Upper lobe of right lung (tissue), 1 donor: ENCODE data around the gene RTKN2. TPM values are rescaled to one million over a fixed set of nuclear protein-coding genes. Genes with fewer than 3 reads are reported as not detected.

Experiments used
- ATAC-seq: fragments of 200-7000 bp; cut with Tn5 transposase; one replicate; pipeline ENCODE4 v1.9.1; 2020; ENCODE audit warnings: mild to moderate bottlenecking, moderate library complexity
- DNase-seq: peaks from one replicate; pipeline ENCODE4 v3.0.0-alpha.2; 2020
- H3K27ac ChIP-seq: fragments of 200-600 bp; one replicate; pipeline ENCODE4 v1.8.0; 2022
- H3K27me3 ChIP-seq: fragments of 200-600 bp; one replicate; pipeline ENCODE4 v1.8.0; 2022; ENCODE audit warnings: mild to moderate bottlenecking
- H3K36me3 ChIP-seq: fragments of 200-600 bp; one replicate; pipeline ENCODE4 v1.8.0; 2022
- H3K4me1 ChIP-seq: fragments of 200-600 bp; one replicate; pipeline ENCODE4 v1.8.0; 2022
- H3K4me3 ChIP-seq: fragments of 200-600 bp; one replicate; pipeline ENCODE4 v1.8.0; 2022; ENCODE audit warnings: mild to moderate bottlenecking
- H3K9me3 ChIP-seq: fragments of 200-600 bp; one replicate; pipeline ENCODE4 v1.8.0; 2022
- CTCF ChIP-seq: fragments of 200-600 bp; IDR thresholded peaks from one replicate; pipeline ENCODE4 v1.8.0; 2022; ENCODE audit warnings: antibody characterized with exemption
- intact Hi-C: fragments of 100-400 bp; cut with DNase I; formaldehyde crosslinking; loops from one replicate; pipeline ENCODE4 v1.11.0; 2022
- total RNA-seq: library from RNA; stranded (reverse); fragmentation: NEBNext Ultra II Directional; extraction: Animal tissue kit (Norgen Biotek cat#: 25700); gene quantifications from one replicate; pipeline ENCODE4 v1.2.1, GENCODE V29; 2021
- donor health status: DM: no; HTN: yes; CAD: no; lungs with severe emphysema.

Gene RTKN2
- total RNA-seq, 1 donor from 2014 or later, result 93.7 TPM

GRCh38 chr10:62217683-62218082, 51.0 kb downstream of the RTKN2 start:
- no peaks in the 10 kb centered on the region for H3K36me3 ChIP-seq
- no peak for ATAC-seq

GRCh38 chr10:62214364-62214874, 54.2 kb downstream of the RTKN2 start:
- no peak overlapping the region for H3K27ac ChIP-seq
- H3K4me3 ChIP-seq, result no peak overlapping the region
- ATAC-seq (no peak), DNase-seq (no peak)
- H3K4me1 ChIP-seq, result no peaks in the 10 kb centered on the region
- H3K27me3 ChIP-seq, result no peaks in the 10 kb centered on the region
- intact Hi-C loops, result no loop called here
- no peaks in the 10 kb centered on the region for H3K9me3 ChIP-seq
- no peak for TF ChIP-seq CTCF
- H3K36me3 ChIP-seq, result no peaks in the 10 kb centered on the region

More at GRCh38 chr10:62217683-62218082, 51.0 kb downstream of the RTKN2 start:
- Histone ChIP-seq H3K4me3 (no peak overlapping the region), H3K27me3 (no peaks in the 10 kb centered on the region), H3K9me3 (no peaks in the 10 kb centered on the region), H3K4me1 (no peaks in the 10 kb centered on the region), H3K27ac (no peak overlapping the region)
- intact Hi-C loops, result no loop called here
- no peak for TF ChIP-seq CTCF
- DNase-seq, result no peak

- Histone ChIP-seq H3K27me3 (no peaks in the 10 kb centered on the region), H3K4me1 (no peaks in the 10 kb centered on the region), H3K36me3 (no peaks in the 10 kb centered on the region), H3K4me3 (no peak overlapping the region), H3K9me3 (no peaks in the 10 kb centered on the region), H3K27ac (no peak overlapping the region)
- no peak for TF ChIP-seq CTCF
- no peak for DNase-seq
- intact Hi-C loops, result no loop called here
- ATAC-seq, result no peak
Measured at GRCh38 chr10:62205750-62206399, 62.8 kb downstream of the RTKN2 start.

GRCh38 chr10:62199584-62199983, 69.1 kb downstream of the RTKN2 start:
- no peak for TF ChIP-seq CTCF
- Histone ChIP-seq H3K36me3 (no peaks in the 10 kb centered on the region), H3K9me3 (no peaks in the 10 kb centered on the region), H3K4me3 (no peak overlapping the region), H3K4me1 (no peaks in the 10 kb centered on the region), H3K27me3 (no peaks in the 10 kb centered on the region), H3K27ac (no peak overlapping the region)
- ATAC-seq, result no peak
- DNase-seq, result no peak
- intact Hi-C loops, result no loop called here

GRCh38 chr10:62196528-62196927, 72.1 kb downstream of the RTKN2 start:
- no peak for TF ChIP-seq CTCF
- Histone ChIP-seq H3K9me3 (no peaks in the 10 kb centered on the region), H3K4me1 (no peaks in the 10 kb centered on the region), H3K27ac (no peak overlapping the region), H3K27me3 (no peaks in the 10 kb centered on the region), H3K36me3 (no peaks in the 10 kb centered on the region), H3K4me3 (no peak overlapping the region)
- ATAC-seq, result no peak
- intact Hi-C loops, result no loop called here
- DNase-seq, result no peak

- ATAC-seq, result no peak
- no peaks in the 10 kb centered on the region for H3K4me1 ChIP-seq
- intact Hi-C loops, result no loop called here
- no peaks in the 10 kb centered on the region for H3K27me3 ChIP-seq
- no peaks in the 10 kb centered on the region for H3K9me3 ChIP-seq
- no peak overlapping the region for H3K4me3 ChIP-seq
- no peak for DNase-seq
- no peak overlapping the region for H3K27ac ChIP-seq
- H3K36me3 ChIP-seq, result no peaks in the 10 kb centered on the region
- no peak for TF ChIP-seq CTCF
Measured at GRCh38 chr10:62195675-62195926, 73.0 kb downstream of the RTKN2 start.
